Activated T-cell treated with anti-CD3 and anti-CD28 coated beads, Interleukin-2, amount 50 U/mL, for 48 hours (primary cell): Measurements from ENCODE around the gene MCM3AP.

ENCODE experiments used
- DNase-seq, 2 experiments: peaks; one replicate each; pipeline ENCODE4 v3.0.0-alpha.2; 2020

The MCM3AP gene

DNA sequence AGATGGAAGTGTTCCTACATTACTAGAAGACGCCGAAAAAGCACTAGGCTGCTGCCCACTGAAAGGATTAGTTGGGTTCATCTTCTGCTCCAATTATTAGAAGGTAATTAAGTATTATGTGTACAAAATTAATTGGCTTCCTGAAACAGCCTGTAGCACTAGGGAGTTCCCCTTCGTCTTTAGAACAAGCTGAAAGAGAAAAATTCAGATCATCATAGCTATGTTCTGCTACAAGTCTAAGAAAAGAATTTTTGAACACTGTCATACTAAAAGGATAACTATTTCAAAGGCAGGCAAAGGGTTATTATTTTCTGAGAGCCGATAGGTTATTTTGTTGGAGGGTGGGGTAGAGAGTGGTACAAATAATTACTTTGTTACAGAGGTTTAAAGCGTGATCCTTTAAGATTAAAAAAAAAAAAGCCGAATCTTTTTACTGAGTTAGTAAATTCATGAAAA is at the start of gene MCM3AP:
Gene MCM3AP (minus strand): TSS at position 406 of the 456 bp plus-strand sequence. CDS start 325 bp downstream, at position 81.
- DNase-seq, result no peak

DNA sequence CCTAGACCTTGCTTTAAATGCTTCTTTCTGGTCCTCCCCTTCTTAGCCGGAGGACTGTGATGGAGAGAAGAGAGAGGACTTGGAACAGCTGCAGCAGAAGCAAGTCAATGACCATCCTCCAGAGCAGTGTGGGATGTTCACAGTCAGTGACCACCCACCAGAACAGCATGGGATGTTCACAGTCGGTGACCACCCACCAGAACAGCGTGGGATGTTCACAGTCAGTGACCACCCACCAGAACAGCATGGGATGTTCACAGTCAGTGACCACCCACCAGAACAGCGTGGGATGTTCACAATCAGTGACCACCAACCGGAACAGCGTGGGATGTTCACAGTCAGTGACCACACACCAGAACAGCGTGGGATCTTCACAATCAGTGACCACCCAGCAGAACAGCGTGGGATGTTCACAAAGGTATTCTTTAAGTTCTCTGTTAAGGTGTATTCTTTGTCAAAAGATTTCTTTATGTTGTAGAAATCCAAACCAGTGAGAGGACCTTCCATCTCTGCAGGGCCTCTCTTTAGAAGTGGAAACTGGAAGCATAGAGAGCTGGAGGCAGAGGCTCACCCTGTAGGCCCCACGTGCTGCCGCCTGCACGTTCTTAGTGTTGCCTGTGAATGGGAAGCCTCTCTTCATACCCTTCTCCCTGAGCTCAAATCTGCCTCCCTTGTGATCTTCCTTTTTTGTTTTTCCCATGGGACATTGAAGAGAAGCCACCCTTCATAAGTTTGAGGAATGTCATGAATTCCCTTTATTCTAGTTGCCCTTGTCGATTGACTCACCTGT is 49.1 kb upstream of the MCM3AP start:
- no peak for DNase-seq

DNA sequence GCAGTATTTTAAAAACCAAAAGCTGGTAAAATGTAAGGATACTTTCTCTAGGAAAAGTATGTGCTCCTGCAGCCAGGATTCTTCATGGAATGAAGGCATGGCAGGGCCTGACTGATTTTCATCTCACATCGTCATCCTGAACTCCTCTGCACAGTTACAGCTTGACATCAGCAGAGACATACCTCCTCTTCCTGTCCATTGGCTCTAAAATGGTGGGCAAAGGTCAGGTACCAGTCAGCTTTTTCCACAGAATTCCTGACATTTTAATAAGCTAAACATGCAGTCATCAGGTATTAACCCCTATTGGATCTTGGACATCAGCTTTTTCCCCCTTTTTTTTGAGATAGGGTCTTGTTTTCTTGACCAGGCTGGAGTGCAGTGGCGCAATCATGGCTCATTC is 44.4 kb upstream of the MCM3AP start:
- no peak for DNase-seq

DNA sequence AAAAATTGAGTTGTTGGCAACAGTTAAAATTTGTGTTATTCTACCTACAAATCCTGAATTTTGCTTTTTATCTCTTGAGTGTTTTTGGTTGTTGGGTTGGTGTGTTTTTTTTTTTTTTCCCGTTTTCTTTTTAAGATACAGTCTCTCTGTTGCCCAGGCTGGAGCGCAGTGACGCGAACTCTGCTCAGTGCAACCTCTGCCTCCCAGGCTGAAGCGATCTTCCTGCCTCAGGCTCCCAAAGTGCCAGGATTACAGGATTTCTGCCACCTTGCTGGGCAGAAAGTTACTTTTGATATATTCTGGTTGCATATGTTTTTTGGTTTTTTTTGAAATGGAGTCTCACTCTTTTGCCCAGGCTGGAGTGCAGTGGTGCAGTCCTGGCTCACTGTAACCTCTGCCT is 42.7 kb upstream of the MCM3AP start:
- DNase-seq, result no peak

DNA sequence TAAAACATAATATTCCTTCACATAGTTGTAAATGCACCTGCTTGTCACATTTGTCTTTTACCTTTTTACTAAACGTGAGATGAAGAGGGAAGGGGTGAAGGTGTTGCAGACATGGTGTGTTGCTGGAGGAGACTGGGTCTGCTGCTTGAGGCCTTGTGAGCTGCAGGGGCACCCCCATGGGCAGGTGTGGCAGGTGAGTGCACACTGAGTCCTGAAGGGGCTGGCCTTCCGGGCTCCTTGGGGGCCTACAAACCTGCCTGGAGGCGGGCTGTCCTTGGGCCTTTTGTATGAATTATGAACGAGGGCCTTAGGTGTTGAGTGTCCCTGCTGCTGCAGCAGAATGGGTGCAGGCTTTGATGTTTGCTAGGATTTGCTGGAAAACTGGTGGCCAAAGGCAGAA is 42.3 kb upstream of the MCM3AP start:
- no peak for DNase-seq

DNA sequence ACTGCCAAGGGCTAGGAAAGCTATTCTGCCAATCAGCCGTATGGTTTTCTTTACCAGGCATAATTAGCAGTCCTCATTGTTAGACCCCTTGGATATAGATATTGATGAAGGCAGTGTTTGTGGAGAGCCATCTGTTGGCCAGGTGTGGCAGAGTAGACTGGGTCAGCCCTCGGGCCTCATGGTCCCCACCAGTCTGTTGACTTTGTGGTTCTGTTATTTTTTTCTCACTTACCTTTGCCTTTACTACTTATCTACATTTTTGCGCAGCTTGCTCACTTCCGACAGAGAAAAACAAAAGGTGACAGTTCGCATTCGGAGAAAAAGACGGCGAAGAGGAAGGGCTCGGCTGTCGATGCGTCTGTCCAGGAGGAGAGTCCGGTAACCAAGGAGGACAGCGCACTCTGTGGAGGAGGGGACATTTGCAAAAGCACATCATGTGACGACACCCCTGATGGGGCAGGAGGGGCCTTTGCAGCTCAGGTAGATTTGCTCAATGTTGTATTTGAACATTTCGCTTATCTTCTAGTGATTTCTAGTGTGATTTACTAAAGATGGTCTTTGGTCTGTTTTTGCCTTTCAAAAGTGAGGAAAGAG is 40.8 kb upstream of the MCM3AP start:
- no peak for DNase-seq

DNA sequence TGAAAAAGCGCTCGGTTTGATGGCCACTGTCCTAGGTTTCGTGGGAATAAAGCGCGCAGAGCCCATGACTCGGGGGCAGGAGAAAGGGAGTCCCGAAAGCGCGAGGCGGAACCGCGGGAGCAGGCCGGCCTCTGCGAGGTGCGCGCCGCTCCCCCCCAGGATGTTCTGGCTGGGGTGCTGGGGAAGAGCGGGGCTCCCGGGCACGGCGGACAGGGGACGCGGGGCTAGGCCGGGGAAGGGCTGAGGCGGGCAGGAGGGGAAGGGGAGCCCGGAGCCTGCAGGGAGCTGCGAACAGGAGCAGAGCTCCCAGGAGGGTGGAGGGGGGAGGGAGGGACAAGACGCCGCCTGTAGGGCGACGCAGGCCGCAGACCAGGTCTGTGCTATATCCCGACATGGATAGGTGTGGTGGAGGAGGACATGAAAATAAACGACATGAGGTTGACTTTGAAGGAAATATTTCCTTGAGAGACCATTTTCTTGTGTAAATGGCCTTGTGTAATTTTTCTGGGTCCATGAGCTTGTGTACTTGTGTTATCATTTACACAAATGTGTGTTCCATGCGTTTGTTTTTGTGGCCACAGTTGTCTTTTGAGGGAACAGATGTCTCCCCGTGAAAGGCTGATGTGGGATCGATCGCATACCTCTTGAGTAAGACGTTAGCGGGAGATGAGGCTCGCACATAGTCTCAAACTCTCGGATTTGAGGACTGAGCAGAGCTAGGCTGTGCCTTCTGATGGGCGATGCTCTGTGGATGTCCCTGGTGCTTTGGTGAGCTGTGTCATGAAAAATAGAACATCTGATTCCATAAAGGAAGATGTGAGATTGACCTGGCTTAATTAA is 39.9 kb upstream of the MCM3AP start:
- peak; percentile 63 to 65 for DNase-seq

DNA sequence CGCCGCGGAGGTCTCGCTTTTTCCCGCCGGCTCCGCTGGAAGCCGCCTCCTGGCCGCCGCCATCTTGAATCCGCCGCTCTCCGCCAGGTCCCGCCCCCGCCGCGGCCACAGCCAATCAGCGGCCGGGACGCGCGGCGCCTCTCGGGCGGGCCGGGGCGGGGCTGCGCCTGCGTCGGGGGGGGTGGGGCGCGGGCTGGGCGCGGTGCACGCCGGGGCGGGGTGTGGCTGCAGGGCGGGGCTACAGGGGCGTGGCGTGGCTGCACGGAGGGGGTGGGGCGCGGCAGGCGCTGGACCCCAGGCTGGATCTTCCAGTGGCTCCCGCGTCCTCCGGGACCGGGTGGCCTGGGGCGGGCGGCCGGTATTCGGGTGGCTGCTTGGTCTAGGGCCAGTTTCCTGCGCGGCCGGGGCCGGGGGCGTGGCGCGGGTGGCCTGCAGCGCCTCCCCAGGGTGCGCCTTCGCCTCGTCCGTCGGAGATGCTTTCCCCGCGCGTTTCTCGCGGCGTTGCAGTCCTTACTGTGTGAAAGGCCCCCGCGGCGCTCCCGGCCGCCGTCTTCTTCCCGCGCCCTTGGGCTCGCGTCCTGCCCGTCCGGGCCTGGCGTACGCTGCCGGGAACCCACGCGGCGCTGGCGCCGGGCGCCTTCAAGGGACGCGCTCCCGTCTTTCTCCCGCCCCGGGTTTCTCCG is 39.1 kb upstream of the MCM3AP start:
- DNase-seq, result peak; percentile 86 to 90

DNA sequence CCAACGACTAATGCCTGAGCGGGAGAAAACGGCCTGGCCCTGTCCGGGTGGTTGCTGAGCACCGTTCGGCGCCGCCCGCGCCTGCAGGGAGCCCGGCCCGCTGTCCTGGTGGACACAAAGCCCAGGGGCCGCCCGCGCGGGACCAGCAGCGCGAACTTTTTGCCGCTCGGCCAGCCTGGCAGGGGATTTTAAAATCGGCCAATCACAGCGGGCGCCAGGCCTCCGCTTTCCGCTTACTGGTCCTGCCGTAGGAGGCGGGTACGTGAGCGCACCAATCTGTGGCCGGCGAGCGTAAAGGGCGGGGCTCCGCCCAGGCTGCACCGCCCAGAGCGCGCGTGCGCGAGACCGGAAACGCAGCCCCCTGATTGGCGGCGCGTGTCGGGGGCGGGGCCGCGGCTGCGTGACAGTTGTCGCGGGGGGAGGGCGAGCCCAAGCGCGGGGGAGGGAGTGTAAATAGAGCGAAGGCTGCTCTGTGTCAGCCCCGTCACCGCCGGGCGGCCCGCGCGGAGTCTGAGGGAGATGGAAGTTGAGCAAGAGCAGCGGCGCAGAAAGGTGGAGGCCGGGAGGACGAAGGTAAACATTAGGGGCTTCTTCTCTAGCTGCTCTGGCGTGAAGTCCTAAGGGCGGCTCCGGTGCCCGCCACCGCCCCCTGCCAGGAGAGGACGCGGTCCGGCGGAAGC is 38.4 kb upstream of the MCM3AP start, which contains the start of the genes C21orf58 and PCNT:
Gene C21orf58 (minus strand): TSS at position 161 of the 680 bp plus-strand sequence. CDS start 1,132 bp downstream, outside the sequence.
Gene PCNT (plus strand): TSS at position 447 of the 680 bp plus-strand sequence. CDS start 73 bp downstream, at position 520.
- DNase-seq, result peak; percentile 97 to 98

DNA sequence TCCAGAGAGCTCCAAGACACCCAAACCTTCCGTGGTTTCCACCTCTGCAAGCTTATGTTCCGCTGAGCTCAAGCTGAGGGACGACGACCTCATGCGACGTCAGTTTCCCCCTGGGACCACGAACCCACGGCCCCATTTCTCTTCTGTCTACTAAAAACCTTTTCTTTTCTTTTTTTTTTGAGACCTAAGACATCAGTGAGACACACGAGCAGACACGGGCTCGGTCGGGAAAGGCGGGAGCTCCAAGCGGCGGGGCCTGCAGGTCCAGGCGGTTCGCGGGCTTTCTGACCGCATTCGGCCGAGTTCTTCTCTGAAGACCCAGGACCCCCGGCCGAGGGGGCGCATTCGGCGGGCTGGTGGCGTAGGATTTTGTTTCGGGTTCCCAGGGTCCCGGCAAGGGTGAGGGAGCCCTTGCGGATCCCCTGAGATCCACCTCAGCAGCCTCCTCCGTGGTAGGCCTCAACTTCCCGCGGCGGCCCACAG is 37.9 kb upstream of the MCM3AP start:
- DNase-seq, result no peak

DNA sequence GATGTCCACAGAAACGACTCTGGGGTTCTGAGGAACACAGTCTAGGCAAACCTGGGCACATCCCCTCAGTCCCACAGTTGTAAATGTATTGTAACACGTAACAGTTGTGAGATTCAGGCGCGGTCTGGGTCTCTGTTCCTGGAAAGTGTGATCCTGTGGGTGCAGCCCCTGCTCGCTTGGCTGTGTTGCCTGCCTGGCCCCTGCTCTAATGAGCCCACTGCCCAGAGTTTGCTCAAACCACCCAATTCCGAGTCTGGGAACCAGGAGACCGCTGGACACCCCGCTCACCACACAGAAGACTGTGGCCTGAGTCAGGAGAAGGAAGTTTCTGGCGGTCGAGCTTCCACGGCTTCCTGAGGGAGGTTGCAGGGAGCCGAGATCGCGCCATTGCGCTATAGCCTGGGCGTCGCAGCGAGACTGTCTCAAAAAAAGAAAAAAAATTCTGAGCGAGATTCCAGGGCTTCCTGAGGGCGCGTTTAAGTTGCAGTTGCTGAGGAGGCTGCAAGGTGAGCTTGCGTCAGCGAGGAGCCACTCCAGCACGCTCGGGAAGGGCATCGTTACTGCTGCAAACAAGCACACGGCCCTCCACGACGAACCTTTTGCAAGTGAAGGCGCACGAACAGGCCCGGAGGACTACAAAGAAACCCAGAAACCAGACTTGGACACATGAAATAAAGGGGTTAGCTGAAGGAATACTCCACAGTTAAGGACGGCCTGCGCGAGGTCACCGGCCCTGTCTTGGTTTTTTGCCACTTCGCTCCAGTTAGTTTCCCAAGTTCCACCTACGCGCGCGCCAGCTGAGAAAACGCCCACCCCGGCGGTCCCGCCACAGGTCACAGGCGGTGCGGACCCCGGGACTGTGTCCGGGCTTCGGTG is 37.2 kb upstream of the MCM3AP start:
- peak; percentile 41 to 52 for DNase-seq

DNA sequence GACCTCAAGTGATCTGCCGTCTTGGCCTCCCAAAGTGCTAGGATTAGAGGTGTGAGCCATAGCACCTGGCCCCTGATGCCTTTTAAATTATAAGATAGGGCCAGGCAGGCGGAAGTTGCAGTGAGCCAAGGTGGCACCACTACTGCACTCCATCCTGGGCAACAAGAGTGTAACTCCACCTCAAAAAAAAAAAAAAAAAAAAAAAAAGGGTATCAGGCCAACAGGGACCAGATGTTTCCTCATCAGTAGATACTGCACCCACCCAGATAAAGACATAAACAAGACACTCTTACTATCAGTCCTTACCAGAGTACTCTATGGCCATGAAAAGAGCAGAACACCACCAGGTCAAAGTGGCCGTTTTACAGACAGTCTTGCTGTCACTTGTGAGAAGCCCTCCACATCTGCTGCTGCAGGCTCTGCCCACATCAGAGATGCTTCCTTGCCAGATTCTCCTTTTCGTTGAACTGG is 35.0 kb upstream of the MCM3AP start:
- no peak for DNase-seq

DNA sequence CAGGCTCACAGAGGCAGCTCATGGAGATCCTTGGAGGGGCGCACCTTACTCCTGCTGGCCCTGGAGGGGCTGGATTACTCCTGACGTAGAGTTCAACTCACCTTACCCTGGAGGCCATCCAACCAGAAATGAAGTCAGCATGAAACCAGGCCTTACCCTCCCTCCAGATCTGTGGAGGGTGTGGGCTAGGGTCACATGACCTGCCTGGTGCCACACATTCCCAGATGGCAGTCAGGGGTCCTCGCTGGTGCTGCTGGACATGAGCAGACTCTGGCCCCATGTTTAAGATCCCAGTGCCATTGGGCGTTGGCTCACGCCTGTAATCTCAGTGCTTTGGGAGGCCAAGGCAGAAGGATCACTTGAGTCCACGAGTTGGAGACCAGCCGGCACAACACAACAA is 33.8 kb upstream of the MCM3AP start:
- no peak for DNase-seq

DNA sequence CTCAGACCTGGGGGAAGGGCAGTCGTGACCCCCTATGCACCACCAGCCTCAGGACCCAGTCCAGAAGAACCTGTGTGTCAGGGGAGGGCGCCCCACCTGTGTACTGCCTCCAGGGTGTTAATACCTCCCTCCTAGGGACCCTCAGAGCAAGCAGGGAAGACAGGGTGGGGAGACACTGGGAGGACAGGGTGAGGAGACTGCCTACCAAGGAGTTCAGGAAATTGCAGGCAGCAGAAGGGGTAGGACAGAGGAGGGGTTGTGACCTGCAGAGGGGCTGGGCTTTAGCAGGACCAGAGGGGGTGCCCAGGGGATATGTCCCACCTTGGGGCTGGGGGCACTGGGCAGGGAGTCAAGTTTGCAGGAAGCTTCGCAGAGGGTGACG is 33.0 kb upstream of the MCM3AP start:
- no peak for DNase-seq

DNA sequence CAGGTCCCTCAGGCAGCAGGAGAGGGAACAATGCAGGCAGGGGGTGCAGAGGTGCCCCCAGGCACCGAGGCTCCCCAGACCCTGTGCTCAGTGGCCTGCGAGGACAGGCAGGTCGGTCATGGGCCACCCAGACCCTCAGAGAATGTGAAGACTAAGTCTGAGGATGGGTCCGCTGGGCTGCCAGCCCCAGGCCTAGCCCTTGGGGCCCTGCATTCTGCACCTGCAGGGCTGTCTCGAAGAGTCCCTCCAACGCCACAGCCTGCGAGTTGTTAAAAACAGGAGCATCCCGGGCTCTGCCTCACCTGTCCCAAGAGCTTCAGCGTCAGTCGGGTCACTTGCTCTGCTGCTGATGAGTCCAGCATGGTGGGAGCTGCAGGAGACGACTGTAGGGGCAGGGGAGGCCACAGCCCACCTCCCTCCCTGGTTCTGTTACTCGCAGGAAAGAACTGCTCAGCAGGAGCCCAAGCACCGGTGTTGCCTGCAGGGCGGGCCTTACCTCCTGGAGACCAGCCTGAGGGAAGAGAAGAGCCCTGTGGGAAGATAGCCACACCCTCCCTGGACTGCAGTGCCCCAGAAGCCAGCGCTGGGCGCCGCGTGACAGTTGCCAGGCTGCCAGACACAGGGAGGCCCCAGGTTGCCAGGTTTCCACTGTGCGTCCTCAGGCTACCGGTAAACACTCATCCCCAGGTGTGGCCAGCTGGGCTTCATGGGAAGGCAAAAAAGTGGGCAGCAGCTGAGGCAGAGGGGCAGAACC is 32.5 kb upstream of the MCM3AP start:
- DNase-seq, result no peak

DNA sequence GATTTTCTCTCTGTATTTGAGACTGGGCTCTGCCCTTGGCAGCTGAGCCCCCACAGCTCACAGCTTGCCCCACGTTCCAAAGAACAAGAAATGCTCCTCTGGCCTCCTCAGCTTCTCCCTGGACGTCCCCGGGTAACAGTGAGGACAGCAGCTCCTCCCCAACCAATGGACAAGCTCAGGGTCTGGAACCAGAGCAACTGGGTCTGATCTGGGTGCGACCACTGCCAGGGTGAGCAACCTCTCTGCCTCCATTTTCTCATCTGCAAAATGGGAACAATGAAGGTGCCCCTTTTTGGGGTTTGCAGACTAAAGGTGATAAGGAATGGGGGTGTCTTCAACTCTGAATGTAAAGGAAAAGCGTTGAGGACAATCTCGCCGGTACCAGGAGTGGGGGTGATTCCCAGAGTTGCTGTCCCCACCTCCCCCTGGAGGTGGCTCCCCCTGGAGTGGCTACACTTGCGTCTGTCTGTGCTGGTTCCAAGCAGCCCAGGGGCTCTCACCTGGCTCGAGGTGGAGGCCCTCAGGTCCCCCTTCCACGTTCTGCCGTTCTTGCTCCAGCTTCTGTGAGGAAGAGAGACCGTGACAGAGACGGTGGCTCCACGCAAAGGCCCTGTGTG is 31.4 kb upstream of the MCM3AP start:
- no peak for DNase-seq

DNA sequence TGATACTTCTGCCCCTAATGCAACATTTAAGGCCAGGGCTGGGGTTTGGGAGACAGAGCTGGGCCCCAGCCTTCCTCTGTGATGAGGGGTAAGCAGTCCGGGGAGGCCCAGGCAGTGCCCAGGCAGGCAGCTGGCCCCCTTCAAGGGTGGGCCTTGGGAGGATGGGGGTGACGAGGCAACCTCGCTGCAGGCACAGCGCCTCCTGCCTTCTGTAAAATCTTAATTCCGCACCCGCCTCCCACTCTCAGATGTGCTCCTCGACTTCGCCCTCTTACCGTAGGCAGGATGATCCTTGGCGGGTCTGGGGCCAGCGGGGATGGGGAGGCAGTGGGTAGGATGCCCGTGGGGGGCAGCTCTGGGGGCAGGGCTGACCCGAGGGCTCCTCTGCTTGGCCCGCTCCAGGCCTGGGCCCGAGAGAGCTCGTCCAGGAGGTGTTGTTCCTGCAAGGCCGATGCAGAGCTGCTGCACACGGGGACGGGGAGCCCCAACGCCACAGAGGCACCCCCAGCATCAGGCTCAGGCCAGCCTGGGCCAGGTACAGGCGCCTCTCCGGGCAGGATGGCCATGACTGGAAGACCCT is 29.1 kb upstream of the MCM3AP start:
- no peak for DNase-seq

DNA sequence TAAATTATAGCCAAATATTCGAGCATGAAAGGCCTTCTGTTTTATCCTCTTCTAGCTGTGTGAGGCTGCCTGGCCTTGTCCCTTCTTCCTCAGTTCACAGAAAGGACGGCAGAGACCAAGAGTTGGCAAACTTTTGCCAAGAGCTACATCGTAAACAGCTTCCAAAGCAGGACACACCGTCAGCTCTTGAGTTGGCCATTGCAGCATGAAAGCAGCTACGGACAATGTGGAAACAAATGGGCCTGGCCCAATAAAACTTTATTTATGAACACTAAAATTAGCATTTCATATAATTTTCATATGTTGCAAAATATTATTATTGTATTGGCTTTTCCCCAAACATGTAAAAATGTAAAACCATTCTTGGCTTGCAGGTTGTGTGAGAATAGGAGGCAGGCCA is 27.5 kb upstream of the MCM3AP start:
- DNase-seq, result no peak

DNA sequence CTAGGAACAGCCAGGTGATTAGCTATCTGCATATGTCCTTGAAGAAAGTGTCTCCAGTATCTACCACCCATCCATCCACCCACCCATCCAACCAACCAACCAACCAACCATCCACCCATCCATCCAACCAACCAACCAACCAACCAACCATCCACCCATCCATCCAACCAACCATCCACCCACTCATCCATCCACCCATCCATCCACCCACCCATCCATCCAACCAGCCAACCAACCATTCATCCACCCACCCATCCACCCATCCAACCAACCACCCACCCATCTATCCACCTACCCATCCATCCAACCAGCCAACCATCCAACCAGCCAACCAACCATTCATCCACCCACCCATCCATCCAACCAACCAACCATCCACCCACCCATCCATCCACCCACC is 26.2 kb upstream of the MCM3AP start:
- no peak for DNase-seq
